Prostate gland (tissue), 2 donors: Measurements from ENCODE around the gene GRK3.

Source experiments
- CTCF ChIP-seq, 4 experiments: fragments of 200-600 bp in 2 of 4; fragments of 450-650 bp in 2 of 4; sonication (generic) in 2 of 4; IDR thresholded peaks; 1 replicate in 3 of 4; 2 replicates in 1 of 4; pipeline ENCODE4 v1.5.1; 2016 to 2019; ENCODE audit warnings: antibody characterized with exemption in 4 of 4, mild to moderate bottlenecking in 2 of 4, moderate library complexity in 2 of 4
- POLR2A ChIP-seq: fragments of 450-650 bp; IDR thresholded peaks from one replicate; pipeline ENCODE4 v1.6.1; 2016; ENCODE audit warnings: antibody characterized with exemption, mild to moderate bottlenecking
- POLR2AphosphoS5 ChIP-seq: sonication (generic); formaldehyde crosslinking; IDR thresholded peaks from one replicate; pipeline ENCODE4 v1.6.1; 2017; ENCODE audit warnings: antibody characterized with exemption

GRCh38 chr22:25666308-25666707 is 101.8 kb downstream of the GRK3 start:
- TF ChIP-seq CTCF (IDR thresholded peaks at IDR 0.05) (no peak), POLR2A (no peak), POLR2AphosphoS5 (no peak)
